ENCODE measurements around the gene GMDS.
A peak's percentile ranks its signal among the peaks of the same experiment; 100 is the strongest.

GMDS gene

GRCh38 chr6:1604158-1605003 is 641.0 kb downstream of the GMDS start:
- H3K36me3 ChIP-seq (ENCODE audit: insufficient read depth, low read length), result no peaks in the 10 kb centered on the region
- H3K4me1 ChIP-seq (ENCODE audit: insufficient read depth, low read length), result peaks cover 10% of the 10 kb centered on the region; the same call in 1 of the 2 replicates
- no peaks in the 10 kb centered on the region for H3K9me3 ChIP-seq (ENCODE audit: control insufficient read depth, insufficient read depth, low read length)
- peak overlapping the region; percentile 30; the same call in 1 of the 2 replicates for H3K9ac ChIP-seq (ENCODE audit: low read depth, low read length)

GRCh38 chr6:1603708-1604107 is 641.7 kb downstream of the GMDS start:
- Histone ChIP-seq H3K9ac (ENCODE audit: low read depth, low read length) (peak overlapping the region; percentile 30; the same call in 1 of the 2 replicates), H3K9me3 (ENCODE audit: control insufficient read depth, insufficient read depth, low read length) (no peaks in the 10 kb centered on the region), H3K4me1 (ENCODE audit: insufficient read depth, low read length) (peaks cover 10% of the 10 kb centered on the region; the same call in 1 of the 2 replicates), H3K36me3 (ENCODE audit: insufficient read depth, low read length) (no peaks in the 10 kb centered on the region)

DNA sequence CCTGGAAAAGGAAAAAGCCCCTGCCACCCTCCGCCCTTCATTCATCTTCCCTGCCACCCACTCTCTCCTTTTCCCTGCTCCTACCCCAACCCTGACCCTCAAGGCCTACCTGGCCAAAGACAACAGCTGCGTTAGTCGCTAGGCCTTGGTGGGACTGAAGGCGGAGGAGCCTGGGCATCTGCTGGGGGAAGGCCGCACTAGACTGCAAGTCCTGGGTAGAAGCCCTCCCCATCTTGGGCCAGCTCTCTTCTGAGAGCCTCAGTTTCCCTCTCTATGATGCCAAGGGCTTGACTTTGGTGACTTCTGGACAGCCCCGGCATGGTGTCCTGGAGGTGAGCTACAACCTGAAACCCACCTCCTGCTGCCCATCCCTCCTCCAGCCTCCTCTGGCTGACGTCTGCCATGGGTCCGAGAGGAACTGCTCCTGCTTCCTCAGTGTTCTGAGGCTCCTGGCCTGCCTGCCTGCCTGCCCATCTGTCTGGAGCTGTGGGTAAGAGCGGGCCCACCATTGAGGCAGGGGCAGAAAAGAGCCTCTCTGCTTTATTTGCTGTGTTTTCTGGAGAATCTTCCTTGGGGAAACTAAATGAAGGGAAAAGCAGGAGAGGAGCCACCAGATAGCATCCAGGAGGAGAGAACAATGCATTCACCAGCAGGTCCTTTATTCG is 643.2 kb downstream of the GMDS start:
- no peaks in the 10 kb centered on the region for H3K36me3 ChIP-seq (ENCODE audit: insufficient read depth, low read length)
- peaks cover 12% of the 10 kb centered on the region; the same call in 1 of the 2 replicates for H3K4me1 ChIP-seq (ENCODE audit: insufficient read depth, low read length)
- no peak overlapping the region for H3K9ac ChIP-seq (ENCODE audit: low read depth, low read length)
- H3K9me3 ChIP-seq (ENCODE audit: control insufficient read depth, insufficient read depth, low read length), result no peaks in the 10 kb centered on the region

- H3K9ac ChIP-seq (ENCODE audit: low read depth, low read length), result no peak overlapping the region
- peaks cover 13% of the 10 kb centered on the region; the same call in 1 of the 2 replicates for H3K4me1 ChIP-seq (ENCODE audit: insufficient read depth, low read length)
- no peaks in the 10 kb centered on the region for H3K9me3 ChIP-seq (ENCODE audit: control insufficient read depth, insufficient read depth, low read length)
- H3K36me3 ChIP-seq (ENCODE audit: insufficient read depth, low read length), result no peaks in the 10 kb centered on the region
These were observed 644.0 kb downstream of the GMDS start for GRCh38 chr6:1601158-1602048.

- H3K36me3 ChIP-seq (ENCODE audit: insufficient read depth, low read length), result no peaks in the 10 kb centered on the region
- H3K9ac ChIP-seq (ENCODE audit: low read depth, low read length), result no peak overlapping the region
- H3K4me1 ChIP-seq (ENCODE audit: insufficient read depth, low read length), result peaks cover 13% of the 10 kb centered on the region; the same call in 1 of the 2 replicates
- no peaks in the 10 kb centered on the region for H3K9me3 ChIP-seq (ENCODE audit: control insufficient read depth, insufficient read depth, low read length)
These were observed 644.6 kb downstream of the GMDS start for GRCh38 chr6:1600764-1601157.

- H3K36me3 ChIP-seq (ENCODE audit: insufficient read depth, low read length), result no peaks in the 10 kb centered on the region
- H3K4me1 ChIP-seq (ENCODE audit: insufficient read depth, low read length), result peaks cover 13% of the 10 kb centered on the region; the same call in 1 of the 2 replicates
- no peaks in the 10 kb centered on the region for H3K9me3 ChIP-seq (ENCODE audit: control insufficient read depth, insufficient read depth, low read length)
- no peak overlapping the region for H3K9ac ChIP-seq (ENCODE audit: low read depth, low read length)
These were observed 645.2 kb downstream of the GMDS start for GRCh38 chr6:1600063-1600763.

DNA sequence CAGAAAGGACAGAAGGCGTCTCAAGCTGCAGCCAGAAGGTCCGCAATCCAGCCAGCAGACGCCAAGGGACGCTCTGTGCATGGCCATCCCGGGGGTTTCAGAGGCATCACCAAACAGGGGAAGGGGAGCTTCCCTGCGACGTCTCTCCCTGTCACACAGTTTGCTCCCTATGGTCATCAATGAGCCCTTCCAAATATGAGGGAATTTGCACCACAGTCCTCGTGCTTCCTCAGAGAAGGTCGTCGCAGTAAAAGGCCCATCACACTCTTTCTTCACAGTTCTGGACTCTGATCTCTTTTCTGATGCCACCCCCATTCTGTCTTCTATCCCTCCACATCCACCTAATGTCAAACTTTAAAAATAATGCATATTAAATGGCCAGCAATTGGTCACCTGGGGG is 645.9 kb downstream of the GMDS start:
- Histone ChIP-seq H3K4me1 (ENCODE audit: insufficient read depth, low read length) (peaks cover 13% of the 10 kb centered on the region; the same call in 1 of the 2 replicates), H3K9me3 (ENCODE audit: control insufficient read depth, insufficient read depth, low read length) (no peaks in the 10 kb centered on the region), H3K36me3 (ENCODE audit: insufficient read depth, low read length) (no peaks in the 10 kb centered on the region), H3K9ac (ENCODE audit: low read depth, low read length) (no peak overlapping the region)

DNA sequence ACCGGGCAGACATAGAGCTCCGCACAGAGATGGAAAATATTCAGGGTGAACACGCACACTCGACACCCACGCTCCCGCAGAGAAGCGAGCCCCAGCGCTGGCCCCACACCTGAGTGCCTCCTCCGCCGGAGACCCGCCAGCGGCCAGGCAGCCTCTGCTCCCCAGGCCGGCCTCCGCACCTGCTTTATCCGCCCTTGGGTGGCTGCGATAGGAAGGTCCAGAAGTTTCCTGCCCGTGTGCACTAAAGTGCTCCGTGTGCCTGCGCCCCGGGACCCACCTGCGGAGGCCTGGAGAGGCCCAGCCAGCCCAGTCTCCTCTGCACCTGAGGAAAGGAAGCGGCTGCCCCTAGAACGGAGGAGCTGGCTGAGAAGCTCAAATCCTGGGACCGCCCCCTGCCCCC is 646.5 kb downstream of the GMDS start:
- Histone ChIP-seq H3K36me3 (ENCODE audit: insufficient read depth, low read length) (no peaks in the 10 kb centered on the region), H3K9me3 (ENCODE audit: control insufficient read depth, insufficient read depth, low read length) (no peaks in the 10 kb centered on the region), H3K9ac (ENCODE audit: low read depth, low read length) (no peak overlapping the region), H3K4me1 (ENCODE audit: insufficient read depth, low read length) (peaks cover 13% of the 10 kb centered on the region; the same call in 1 of the 2 replicates)

GRCh38 chr6:1598433-1598832 is 647.0 kb downstream of the GMDS start:
- Histone ChIP-seq H3K9ac (ENCODE audit: low read depth, low read length) (no peak overlapping the region), H3K4me1 (ENCODE audit: insufficient read depth, low read length) (peaks cover 13% of the 10 kb centered on the region; the same call in 1 of the 2 replicates), H3K9me3 (ENCODE audit: control insufficient read depth, insufficient read depth, low read length) (no peaks in the 10 kb centered on the region), H3K36me3 (ENCODE audit: insufficient read depth, low read length) (no peaks in the 10 kb centered on the region)

DNA sequence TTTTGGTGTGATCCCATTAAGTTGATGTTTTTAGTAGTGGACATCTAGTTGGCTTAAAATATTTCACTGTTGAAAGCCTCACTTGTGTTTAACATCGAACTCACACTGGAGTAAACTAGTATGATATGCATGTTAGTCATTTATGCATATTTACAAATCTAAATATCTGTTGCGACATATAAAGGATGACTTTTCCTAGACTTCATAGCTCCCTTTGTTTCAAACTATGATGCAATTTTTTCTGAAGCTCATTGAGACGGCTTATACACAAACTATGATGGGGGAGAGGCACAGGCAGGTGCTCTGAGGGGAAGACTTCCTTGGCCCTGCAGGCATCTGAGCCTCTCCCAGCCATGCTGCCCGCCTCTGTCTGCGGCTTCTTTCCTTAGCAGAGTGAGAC is 647.5 kb downstream of the GMDS start:
- Histone ChIP-seq H3K9ac (ENCODE audit: low read depth, low read length) (no peak overlapping the region), H3K9me3 (ENCODE audit: control insufficient read depth, insufficient read depth, low read length) (no peaks in the 10 kb centered on the region), H3K36me3 (ENCODE audit: insufficient read depth, low read length) (no peaks in the 10 kb centered on the region), H3K4me1 (ENCODE audit: insufficient read depth, low read length) (peaks cover 13% of the 10 kb centered on the region; the same call in 1 of the 2 replicates)

GRCh38 chr6:1597121-1597744 is 648.2 kb downstream of the GMDS start:
- H3K9ac ChIP-seq (ENCODE audit: low read depth, low read length), result no peak overlapping the region
- H3K9me3 ChIP-seq (ENCODE audit: control insufficient read depth, insufficient read depth, low read length), result no peaks in the 10 kb centered on the region
- H3K36me3 ChIP-seq (ENCODE audit: insufficient read depth, low read length), result no peaks in the 10 kb centered on the region

GRCh38 chr6:1596088-1596852 is 649.1 kb downstream of the GMDS start:
- H3K9ac ChIP-seq (ENCODE audit: low read depth, low read length), result no peak overlapping the region; the same call in 1 of the 2 replicates
- peaks cover 13% of the 10 kb centered on the region; the same call in 1 of the 2 replicates for H3K4me1 ChIP-seq (ENCODE audit: insufficient read depth, low read length)
- no peaks in the 10 kb centered on the region for H3K36me3 ChIP-seq (ENCODE audit: insufficient read depth, low read length)
- no peaks in the 10 kb centered on the region for H3K9me3 ChIP-seq (ENCODE audit: control insufficient read depth, insufficient read depth, low read length)

More at GRCh38 chr6:1597121-1597744, 648.2 kb downstream of the GMDS start:
- peaks cover 13% of the 10 kb centered on the region; the same call in 1 of the 2 replicates for H3K4me1 ChIP-seq (ENCODE audit: insufficient read depth, low read length)
